Calu3 (cell line): Measurements from ENCODE around the gene BPIFB2. TPM values are rescaled to one million over a fixed set of nuclear protein-coding genes. Genes with fewer than 3 reads are reported as not detected.
A peak's percentile ranks its signal among the peaks of the same experiment; 100 is the strongest.

Experiments
- BruUV-seq: library from RNA; stranded (reverse); fragments of 400-500 nt; replicated peaks from 2 replicates; lab custom pipeline; 2021; lab: Mats Ljungman, UMichigan
- CTCF ChIA-PET: fragments of 300-600 bp; sonication (Branson Sonifier 250); formaldehyde crosslinking; loops from one replicate; lab custom pipeline; 2022; ENCODE audit warnings: antibody characterized with exemption; lab: Charles Lee
- DNase-seq: peaks from one replicate; pipeline ENCODE4 v3.0.0; 2022
- H3K27ac Mint-ChIP-seq: one replicate; pipeline ENCODE4 v1.8.0; 2022; ENCODE audit warnings: mixed read lengths; ENCODE audit not compliant: unreplicated experiment
- H3K27me3 Mint-ChIP-seq: one replicate; pipeline ENCODE4 v1.8.0; 2022; ENCODE audit warnings: mixed read lengths; ENCODE audit not compliant: unreplicated experiment
- H3K36me3 Mint-ChIP-seq: one replicate; pipeline ENCODE4 v1.8.0; 2022; ENCODE audit warnings: mild to moderate bottlenecking, moderate library complexity, mixed read lengths; ENCODE audit not compliant: insufficient read depth, unreplicated experiment
- H3K4me1 Mint-ChIP-seq: one replicate; pipeline ENCODE4 v1.8.0; 2022; ENCODE audit warnings: mild to moderate bottlenecking, low read depth, mixed read lengths; ENCODE audit not compliant: unreplicated experiment
- H3K4me3 Mint-ChIP-seq: one replicate; pipeline ENCODE4 v1.8.0; 2022; ENCODE audit warnings: mild to moderate bottlenecking, low read depth, moderate library complexity, mixed read lengths; ENCODE audit not compliant: unreplicated experiment
- H3K9me3 Mint-ChIP-seq: one replicate; pipeline ENCODE4 v1.8.0; 2022; ENCODE audit warnings: low read depth, mixed read lengths; ENCODE audit not compliant: unreplicated experiment
- intact Hi-C: fragments of 100-400 bp; cut with micrococcal nuclease; formaldehyde crosslinking; loops from one replicate; pipeline ENCODE4 v1.10.0; 2022; ENCODE audit not compliant: unreplicated experiment
- total RNA-seq: library from RNA; stranded (reverse); gene quantifications from 2 replicates; pipeline ENCODE4 v1.2.3, GENCODE V29; 2022
- TF ChIP-seq, protein P1 (sequence below): fragments of 200-600 bp; IDR thresholded peaks from one replicate; pipeline ENCODE4 v1.8.0; 2022; ENCODE audit warnings: antibody characterized with exemption; ENCODE audit not compliant: unreplicated experiment

The BPIFB2 gene
- total RNA-seq, 1 experiment from 2014 or later, result not detected

DNA sequence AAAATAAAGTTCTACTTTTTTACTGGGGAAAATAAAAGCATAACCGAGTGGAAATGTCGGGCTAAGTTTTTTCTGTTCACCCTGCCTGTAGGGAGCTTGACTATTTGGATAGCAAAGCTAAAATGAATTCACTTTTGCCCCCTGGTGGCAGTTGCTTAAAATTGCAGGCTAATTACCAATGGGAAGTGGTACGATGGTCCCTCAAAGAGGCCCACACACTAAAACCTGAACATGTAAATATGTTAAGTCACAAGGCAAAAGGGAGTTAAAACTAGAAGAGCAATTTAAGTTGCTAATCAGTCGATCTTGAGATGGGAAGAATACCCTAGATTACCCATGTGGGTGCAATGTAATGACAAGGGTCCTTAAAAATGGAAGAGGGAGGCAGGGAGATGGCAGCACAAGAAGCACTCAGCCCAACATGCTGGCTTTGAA is 2.4 kb upstream of the BPIFB2 start:
- intact Hi-C loops, result no loop called here
- H3K27ac Mint-ChIP-seq, result no peak overlapping the region
- CTCF ChIA-PET, result interaction anchor here (0.6 to 1.2 kb wide), 3 partner anchors 24 to 808 kb away, joined by 3 read pairs; no protein-coding TSS in a partner anchor
- BruUV-seq, result no TSS peak
- TF ChIP-seq, protein P1, sequence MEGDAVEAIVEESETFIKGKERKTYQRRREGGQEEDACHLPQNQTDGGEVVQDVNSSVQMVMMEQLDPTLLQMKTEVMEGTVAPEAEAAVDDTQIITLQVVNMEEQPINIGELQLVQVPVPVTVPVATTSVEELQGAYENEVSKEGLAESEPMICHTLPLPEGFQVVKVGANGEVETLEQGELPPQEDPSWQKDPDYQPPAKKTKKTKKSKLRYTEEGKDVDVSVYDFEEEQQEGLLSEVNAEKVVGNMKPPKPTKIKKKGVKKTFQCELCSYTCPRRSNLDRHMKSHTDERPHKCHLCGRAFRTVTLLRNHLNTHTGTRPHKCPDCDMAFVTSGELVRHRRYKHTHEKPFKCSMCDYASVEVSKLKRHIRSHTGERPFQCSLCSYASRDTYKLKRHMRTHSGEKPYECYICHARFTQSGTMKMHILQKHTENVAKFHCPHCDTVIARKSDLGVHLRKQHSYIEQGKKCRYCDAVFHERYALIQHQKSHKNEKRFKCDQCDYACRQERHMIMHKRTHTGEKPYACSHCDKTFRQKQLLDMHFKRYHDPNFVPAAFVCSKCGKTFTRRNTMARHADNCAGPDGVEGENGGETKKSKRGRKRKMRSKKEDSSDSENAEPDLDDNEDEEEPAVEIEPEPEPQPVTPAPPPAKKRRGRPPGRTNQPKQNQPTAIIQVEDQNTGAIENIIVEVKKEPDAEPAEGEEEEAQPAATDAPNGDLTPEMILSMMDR, result peak; percentile 69
- peaks cover 85% of the 10 kb centered on the region for H3K27me3 Mint-ChIP-seq
- peaks cover 3% of the 10 kb centered on the region for H3K9me3 Mint-ChIP-seq
- no peak overlapping the region for H3K4me3 Mint-ChIP-seq
- H3K36me3 Mint-ChIP-seq, result no peaks in the 10 kb centered on the region
- no peaks in the 10 kb centered on the region for H3K4me1 Mint-ChIP-seq
- no peak for DNase-seq

DNA sequence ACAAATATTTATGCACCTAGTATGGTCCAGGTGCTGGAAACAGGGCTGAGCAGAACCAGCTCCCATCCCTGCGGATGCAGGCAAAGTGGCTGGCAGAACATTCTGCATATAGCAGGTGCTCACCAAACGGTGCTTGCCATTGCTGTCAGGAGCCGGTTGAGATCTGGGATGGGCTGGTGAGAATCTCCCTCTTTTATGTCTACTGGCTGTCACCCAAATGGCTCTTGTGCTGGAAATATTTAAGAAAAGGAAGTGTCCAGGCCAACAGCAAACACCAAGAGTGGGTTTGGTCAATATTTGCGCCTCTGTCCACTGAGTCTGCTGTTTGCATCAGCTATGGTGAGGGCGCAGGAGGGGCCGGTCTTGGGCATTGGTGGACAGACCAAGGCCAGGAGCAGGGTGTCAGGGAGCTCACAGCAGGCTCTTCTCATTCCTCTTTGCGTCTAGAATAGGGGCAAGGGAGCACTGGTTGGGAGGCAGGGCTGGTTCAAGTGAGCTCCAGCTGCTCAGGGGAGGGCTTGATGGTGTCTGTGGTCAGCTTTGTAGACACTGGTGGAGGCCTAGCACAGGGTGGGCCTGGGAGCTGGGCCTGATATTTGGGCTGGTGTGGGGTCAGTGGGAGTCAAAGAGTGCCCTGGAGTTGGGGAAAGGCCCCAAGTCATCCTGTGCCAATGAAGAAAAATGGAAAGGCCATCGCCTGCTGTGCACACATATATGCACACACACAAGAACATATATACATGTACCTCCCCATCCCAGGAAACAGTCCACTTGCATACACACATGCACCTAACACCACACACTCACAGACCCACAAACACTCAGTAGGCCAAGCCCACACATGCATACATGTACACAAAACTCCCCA is 1.4 kb upstream of the BPIFB2 start:
- Mint-ChIP-seq H3K9me3 (peaks cover 3% of the 10 kb centered on the region), H3K36me3 (no peaks in the 10 kb centered on the region), H3K27ac (no peak overlapping the region), H3K4me3 (no peak overlapping the region), H3K4me1 (no peaks in the 10 kb centered on the region), H3K27me3 (peaks cover 85% of the 10 kb centered on the region)
- TF ChIP-seq, protein P1, result no peak
- CTCF ChIA-PET, result no interaction called here
- intact Hi-C loops, result no loop called here
- no peak for DNase-seq
- no TSS peak for BruUV-seq

DNA sequence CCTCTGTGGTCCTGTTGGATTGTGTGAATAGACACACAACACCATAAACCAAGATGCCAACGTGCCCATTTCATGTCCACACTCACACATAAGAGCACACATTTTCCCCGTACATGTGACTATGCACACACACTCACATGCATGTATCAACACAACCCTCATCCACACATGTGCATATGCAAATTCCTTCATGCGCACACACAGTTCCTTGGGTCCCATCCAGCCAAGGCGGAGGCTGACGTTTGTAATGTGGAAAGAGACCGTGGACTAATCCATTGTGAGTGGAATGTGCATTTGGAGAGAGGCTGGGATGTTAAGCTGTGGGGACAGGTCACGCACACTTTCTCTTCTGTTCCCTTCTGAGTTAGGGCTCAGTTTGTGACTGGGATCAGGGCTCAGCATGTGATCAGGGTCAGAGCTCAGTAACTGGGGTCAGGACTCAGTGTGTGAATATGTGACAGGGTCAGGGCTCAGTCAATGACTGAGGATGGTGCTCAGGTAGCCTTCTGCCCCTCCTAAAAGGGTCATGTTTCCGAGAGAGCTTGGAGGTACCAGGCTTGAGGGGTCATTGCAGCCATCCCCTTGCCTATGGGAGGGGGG is 628 bp upstream of the BPIFB2 start:
- TF ChIP-seq, protein P1, result no peak
- intact Hi-C loops, result no loop called here
- H3K27me3 Mint-ChIP-seq, result peaks cover 85% of the 10 kb centered on the region
- CTCF ChIA-PET, result no interaction called here
- H3K4me1 Mint-ChIP-seq, result no peaks in the 10 kb centered on the region
- no TSS peak for BruUV-seq
- no peak overlapping the region for H3K4me3 Mint-ChIP-seq
- DNase-seq, result no peak
- peaks cover 3% of the 10 kb centered on the region for H3K9me3 Mint-ChIP-seq
- no peak overlapping the region for H3K27ac Mint-ChIP-seq
- no peaks in the 10 kb centered on the region for H3K36me3 Mint-ChIP-seq

DNA sequence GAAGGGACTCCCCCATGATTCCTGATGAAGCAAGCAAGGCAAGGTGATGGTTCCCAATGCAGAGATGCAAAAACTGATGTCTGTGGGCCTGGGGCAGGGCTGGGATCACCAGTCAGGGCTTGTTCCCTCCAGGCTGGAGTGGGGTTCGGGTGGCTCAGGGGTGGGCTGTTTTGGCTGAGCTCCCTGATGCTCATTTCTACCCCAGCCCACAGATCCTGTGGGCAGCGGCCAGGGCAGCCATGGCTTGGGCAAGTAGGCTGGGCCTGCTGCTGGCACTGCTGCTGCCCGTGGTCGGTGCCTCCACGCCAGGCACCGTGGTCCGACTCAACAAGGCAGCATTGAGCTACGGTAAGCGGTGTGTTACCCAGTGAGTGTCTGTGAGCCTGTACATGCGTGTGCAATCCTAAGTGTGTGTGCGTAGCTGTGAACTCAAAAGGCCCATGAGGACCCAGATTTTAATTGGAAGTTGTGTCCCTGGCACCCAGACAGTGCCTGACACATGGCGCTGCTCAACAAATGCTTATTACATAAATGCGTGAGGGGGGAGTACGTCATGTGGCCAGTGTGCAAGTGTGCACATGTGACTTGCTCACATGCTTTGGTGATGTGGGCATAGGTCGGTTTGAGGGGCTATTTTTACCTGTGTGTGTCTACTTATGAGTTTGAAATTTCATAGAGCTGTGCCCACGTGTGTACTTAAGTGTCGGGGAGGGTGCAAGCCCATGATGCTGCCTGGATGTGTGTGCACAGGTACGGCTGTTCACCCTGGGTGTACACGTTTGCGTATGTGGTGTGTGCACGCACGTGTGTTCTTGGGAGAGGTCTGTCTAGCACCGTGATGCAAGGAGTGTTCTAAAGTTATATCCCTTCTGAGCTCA is 1.1 kb downstream of the BPIFB2 start:
- CTCF ChIA-PET, result interaction anchor here (0.5 to 1.4 kb wide), 3 partner anchors 9 to 955 kb away, joined by 3 to 6 read pairs (median 3); no protein-coding TSS in a partner anchor
- Mint-ChIP-seq H3K9me3 (peaks cover 3% of the 10 kb centered on the region), H3K27me3 (peaks cover 92% of the 10 kb centered on the region), H3K4me3 (no peak overlapping the region), H3K27ac (no peak overlapping the region), H3K4me1 (no peaks in the 10 kb centered on the region), H3K36me3 (no peaks in the 10 kb centered on the region)
- DNase-seq, result no peak
- TF ChIP-seq, protein P1, result no peak
- intact Hi-C loops, result no loop called here
- no TSS peak for BruUV-seq
